T-helper 1 cell (primary cell): ENCODE data around the gene TRANK1.

Experiments
- DNase-seq, 5 donors: peaks; one replicate each; pipeline ENCODE4 v3.0.0-alpha.2; 2012 to 2020

Gene TRANK1

DNA sequence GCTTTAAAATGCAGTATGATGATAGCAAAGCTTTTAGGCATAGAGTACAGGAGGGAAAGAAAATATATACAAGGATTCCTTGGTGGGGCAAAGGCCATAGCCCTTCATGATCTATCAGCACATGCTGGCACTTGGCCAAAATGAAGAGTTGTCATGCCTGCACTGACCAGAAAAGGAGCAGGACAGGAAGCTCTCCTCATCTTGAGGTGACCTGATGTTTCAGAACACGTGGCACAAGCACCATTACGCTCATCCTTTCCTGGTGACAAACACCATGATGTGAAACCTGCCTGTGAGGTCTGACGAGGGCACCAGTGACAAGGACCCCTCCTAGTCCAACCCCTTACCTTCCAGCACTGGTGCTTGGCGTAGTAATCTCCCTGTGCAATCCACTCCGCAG lies 102.6 kb downstream of the TRANK1 start:
- no peak for DNase-seq

GRCh38 chr3:36840453-36840921 lies 104.4 kb downstream of the TRANK1 start:
- no peak for DNase-seq

GRCh38 chr3:36837089-36837488 lies 107.8 kb downstream of the TRANK1 start:
- DNase-seq = no peak

- DNase-seq = no peak
Measured at GRCh38 chr3:36833160-36833814, 111.6 kb downstream of the TRANK1 start.

GRCh38 chr3:36832406-36832805 lies 112.4 kb downstream of the TRANK1 start:
- no peak for DNase-seq

DNA sequence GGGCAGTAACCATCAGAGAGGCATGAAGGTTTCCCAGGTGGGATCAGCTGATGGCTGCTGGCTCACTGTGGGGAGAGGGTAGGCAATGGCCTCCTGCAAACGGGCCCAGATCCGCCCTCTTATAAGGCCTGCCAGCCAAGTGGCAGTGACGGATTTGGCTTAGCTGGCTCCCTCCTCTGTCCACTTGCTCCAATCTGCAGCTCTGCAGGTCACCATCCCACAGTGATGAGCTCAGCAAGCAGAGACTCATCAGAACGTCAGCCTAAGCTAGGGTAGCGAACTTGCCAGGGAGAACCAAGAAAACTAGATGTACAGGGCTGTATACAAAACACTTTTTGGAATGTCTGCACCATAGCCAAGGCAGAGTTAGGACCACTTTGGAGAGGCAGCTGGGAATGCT lies 117.7 kb downstream of the TRANK1 start:
- no peak for DNase-seq

DNA sequence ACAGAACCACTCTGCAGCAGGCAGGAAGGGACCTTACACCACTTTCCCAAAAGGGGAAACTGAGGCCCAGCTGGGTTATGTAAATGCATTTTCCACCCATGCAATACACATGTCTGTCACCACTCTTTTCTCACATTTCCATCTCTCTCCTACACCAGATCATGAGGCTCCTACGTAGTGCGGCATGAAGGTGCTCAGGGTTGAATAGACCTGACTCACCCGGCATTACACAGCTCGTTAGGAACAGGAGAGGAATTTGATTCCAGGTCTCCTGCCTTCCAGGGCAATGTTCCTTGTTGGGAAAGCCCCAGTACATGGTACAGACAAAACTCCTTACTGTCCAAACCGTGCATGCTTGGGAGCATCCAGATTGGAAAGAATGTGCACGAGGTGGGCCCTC lies 118.6 kb downstream of the TRANK1 start:
- DNase-seq = no peak

GRCh38 chr3:36824443-36824842 lies 120.4 kb downstream of the TRANK1 start:
- no peak for DNase-seq

DNA sequence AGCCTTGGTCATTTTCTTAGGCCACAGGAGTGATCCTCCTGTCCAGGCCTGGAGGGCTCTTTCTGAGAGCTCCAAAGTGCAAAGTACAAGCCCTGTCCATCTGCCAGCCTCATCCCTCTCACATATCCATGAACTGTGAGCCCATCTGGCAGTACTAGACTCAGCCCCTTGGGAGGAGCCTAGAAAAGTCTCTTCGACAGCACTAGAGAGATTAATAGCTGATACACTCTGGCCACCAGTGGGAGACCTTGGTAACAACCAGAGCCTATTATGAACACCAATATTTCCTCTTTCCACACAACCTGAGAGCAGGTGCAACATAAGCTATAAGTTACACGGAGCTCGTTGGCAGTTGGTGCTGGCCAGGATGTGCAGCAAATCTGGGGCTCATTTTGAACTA lies 121.0 kb downstream of the TRANK1 start:
- no peak for DNase-seq

DNA sequence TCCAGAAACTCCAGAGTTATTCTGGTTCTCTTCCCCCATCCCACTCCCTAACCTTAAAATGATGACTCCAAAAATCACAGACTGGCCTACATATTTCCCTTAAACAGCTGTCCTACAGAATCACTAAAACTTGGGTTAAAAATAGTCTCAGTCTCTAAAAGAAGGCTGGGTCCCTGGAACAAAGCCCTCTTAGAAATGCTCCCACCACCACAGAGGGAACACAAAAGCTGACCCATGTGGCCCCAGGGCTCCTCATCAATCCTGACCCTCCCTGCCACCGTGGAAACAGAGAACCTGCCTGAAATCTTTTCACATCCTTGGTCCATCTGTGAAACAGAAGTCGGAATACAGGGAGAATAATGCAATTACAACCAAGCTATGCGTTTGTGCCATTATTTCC lies 124.8 kb downstream of the TRANK1 start:
- no peak for DNase-seq

GRCh38 chr3:36817806-36818533 lies 126.9 kb downstream of the TRANK1 start:
- no peak for DNase-seq

DNA sequence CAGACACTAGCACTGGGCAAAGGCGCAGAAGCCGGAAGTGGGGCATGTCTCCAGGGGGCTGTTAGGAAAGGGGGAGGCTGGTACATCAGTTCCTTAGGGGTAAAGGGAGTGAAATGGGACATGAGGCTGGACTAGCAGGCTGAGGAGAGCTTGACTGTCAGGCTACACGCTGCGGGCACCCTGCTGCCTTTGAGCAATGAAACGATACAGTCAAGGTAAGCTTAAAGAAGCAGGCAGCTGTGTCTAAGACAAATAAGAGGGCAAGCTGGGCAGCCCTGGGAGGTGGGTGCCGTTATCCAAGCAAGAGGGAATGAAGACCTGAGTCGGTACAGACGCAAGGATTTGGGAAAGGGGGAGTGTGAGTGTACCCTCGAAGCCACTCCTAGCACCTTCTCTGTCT lies 129.5 kb downstream of the TRANK1 start:
- DNase-seq = no peak

DNA sequence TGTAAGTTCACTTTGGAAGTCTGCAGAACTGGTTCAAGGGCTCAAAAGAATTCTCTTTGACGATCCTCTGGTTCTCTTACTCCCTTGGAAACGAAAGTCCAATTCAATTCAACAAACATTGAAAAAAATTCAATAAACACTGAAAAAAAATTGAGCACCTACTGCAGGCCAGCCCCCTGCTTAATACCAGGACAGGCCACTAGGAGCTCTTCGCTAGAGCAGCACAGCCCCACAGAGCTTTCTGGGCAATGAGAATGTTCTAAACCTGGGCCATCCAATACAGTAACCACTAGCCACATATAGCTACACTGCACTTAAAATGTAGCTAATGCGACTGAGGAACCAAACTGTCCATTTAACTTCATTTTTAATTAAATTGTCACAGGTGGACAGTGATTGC lies 130.1 kb downstream of the TRANK1 start:
- DNase-seq = no peak

- no peak for DNase-seq
Measured at GRCh38 chr3:36814066-36814717, 130.7 kb downstream of the TRANK1 start.

DNA sequence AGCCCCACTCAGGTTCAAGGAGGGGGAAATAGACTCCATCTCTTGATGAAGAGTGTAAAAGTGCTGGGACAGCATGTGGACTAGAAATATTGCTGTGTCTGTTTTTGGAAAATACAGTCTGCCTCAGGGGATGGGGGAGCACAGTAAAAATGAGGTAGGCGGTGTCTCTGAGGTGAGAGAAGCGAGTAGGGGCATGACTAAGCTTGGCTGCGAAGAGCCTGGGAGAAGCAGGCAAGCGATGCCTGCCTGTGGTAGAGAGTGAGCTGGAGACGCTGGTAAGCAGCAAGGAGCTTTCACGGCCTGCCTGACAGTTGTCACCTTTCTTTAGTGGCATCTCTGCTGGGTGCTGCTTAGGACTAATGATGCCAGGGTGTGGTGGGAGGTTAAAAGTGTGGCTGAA lies 131.5 kb downstream of the TRANK1 start:
- no peak for DNase-seq

GRCh38 chr3:36812240-36812639 lies 132.6 kb downstream of the TRANK1 start:
- DNase-seq = no peak

DNA sequence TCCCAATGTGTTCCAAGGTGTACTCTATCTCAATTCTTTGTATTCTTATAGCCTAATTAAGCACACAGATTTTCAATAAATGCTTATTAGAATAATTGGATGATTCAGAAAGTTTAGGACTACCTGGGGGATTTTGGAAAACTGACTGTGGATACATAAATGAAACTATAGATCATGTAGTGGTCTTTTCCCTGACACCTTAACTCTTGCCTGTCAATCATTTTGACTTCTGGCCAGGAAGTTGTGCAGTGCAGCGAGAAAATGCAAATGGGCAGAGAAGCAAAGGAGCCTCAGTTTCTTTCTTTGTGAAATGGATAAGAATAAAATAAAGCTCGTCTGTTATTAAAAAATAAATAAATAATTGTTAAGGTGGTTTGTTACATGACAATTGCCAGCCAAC lies 133.1 kb downstream of the TRANK1 start:
- no peak for DNase-seq

DNA sequence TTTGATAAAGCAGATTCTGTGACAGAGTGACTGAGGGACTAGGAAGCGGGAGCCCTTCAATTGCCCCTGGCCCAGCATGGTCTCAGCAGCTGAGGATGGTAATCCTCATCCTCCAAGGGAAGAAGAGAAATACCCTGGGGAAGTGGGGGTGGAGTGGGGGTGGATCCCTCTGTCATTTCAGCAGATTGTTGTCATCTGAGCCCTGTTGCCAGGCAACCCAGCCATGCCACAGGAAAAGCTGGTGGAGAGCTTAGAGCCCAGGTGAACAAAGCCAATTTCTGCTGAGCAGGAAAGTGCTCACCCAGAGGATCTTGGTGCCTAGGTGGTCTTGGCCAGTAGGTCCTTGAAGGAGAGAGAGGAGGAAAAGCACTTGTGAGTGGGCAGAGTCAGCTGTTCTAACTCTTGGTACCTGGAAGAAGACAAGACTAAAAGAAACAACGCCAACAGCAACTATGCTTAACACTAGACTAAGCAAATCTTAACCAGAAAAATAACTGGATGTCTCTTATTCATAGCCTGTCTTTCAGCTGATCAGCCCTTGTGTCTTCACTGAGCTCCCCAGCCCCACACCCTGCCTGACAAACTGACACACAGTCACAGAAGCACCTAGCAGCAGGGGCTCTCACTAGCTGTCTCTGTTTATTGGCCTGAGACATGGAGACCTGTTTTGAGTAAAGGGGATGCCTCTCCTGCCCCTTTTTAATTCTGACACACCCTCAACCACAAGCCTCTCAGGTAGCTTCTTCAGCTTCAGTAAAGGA lies 140.4 kb downstream of the TRANK1 start:
- no peak for DNase-seq

DNA sequence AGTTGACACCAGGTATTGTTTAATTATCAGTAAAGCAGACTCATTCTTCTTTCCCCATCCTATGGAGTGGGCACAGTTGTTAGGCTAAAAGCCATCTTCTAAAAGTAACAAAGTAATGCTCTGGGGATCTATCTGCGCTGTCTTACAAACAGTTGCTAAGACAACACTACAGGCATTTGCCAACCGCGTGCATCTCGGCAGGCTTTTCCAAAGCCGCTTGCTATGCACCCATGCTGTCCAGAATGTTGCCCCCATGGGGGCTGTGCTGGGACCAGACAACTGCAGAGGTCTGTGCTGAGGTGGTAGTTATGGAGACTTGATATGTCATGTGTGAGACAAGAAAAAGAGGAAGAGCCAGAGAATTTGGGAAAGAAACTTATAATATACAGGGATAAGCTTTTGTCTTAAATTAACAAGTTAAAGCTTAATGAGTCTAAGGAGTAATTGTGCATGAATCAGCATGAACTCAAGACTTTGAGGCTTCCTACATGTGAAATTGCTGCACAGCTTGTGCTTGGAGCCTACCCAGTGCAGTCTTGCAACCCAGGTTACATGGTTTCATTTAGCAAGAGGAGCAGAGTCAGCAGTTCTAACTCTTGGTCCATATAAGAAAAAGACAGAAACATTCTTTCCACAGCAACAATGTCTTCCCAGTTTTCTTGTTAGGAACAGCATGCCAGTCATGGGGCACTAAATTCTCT lies 141.6 kb downstream of the TRANK1 start:
- DNase-seq = no peak

DNA sequence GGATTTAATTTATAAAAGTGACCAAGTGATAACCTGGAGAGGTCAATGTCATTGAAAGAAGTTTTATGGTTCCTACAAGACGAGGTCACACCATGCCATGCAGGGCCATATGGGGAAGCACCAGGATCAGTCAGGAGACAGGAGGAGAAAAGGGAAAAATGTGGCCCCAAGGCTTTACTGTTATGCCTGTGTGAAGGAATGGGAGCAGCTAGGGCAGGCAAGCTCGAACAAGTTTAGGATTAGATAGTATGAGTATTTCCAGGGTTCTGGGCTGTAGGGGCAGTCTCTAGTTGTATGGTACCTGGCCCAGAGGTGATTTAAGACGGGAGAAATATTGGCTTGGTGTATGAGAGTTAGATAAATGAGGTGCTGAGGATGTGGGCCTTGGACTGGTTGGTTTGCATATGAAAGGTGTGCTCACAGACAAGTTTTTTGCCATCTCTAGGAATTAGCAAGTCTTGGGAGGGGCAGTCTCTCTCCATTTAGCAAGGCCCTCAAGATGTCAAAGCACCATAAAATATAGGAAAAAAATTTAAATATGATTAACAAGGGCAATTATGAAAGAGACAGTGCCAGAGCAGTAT lies 144.2 kb downstream of the TRANK1 start:
- no peak for DNase-seq

DNA sequence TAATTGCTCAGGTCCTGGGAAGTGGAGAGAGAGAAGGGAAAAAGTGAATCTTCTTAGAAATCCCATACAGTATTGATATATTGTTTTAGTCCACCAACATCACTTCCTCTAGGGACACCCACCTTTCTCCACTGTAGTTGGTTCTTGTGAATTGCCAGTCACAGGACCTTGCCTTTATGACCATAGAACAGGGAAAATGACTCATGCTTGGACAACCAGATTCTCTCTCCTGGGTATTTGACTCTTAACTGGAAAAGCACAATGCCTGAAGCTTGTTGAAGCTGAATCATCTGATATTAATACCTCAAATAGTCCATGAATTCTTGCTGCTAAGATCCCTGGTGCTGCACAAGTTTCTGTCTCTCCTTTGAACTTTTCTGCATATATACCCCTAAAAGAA lies 148.0 kb downstream of the TRANK1 start:
- no peak for DNase-seq

- no peak for DNase-seq
Measured at GRCh38 chr3:36796161-36796560, 148.7 kb downstream of the TRANK1 start.
